Measurements from ENCODE around the gene ASH1L. TPM values are rescaled to one million over a fixed set of nuclear protein-coding genes. Genes with fewer than 3 reads are reported as not detected.

The ASH1L gene
- total and polyA plus RNA-seq, 2 experiments from 2014 or later = 23.6 to 24.7 TPM

GRCh38 chr1:155531624-155532023 is 31.0 kb downstream of the ASH1L start:
- Mint-ChIP-seq H3K9me3 (no peaks in the 10 kb centered on the region), H3K27ac (no peak overlapping the region), H3K4me1 (peaks cover 14% of the 10 kb centered on the region; the same call in 2 of the 3 replicates), H3K27me3 (ENCODE audit: insufficient read depth, low read depth, poor library complexity) (no peaks in the 10 kb centered on the region), H3K4me3 (no peak overlapping the region), H3K36me3 (ENCODE audit: low read depth) (peaks cover 3% of the 10 kb centered on the region; the same call in 2 of the 3 replicates)
- Histone ChIP-seq H3K9me2 (ENCODE audit: insufficient read depth) (no peaks in the 10 kb centered on the region), H3K4me2 (no peak overlapping the region), H4K20me1 (replicated peaks; ENCODE audit: insufficient read depth) (peaks cover 37% of the 10 kb centered on the region), H2AFZ (no peak overlapping the region), H3K4me1 (ENCODE audit: insufficient read depth) (peaks cover 7% of the 10 kb centered on the region), H3K4me3 (no peak overlapping the region), H3K79me2 (replicated peaks; ENCODE audit: insufficient read depth) (peaks cover 99% of the 10 kb centered on the region), H3K36me3 (ENCODE audit: insufficient read depth) (no peaks in the 10 kb centered on the region), H3F3A (replicated peaks; ENCODE audit: low read depth) (no peaks in the 10 kb centered on the region; the same call in 1 of the 2 replicates), H3K27ac (ENCODE audit: low read depth) (no peak overlapping the region), H3K27me3 (ENCODE audit: insufficient read depth) (no peaks in the 10 kb centered on the region)
- ATAC-seq (no peak), DNase-seq (ENCODE audit: low spot score) (no peak)
- TF ChIP-seq CREB1 (CRISPR knock-in tag; IDR thresholded peaks at IDR 0.05; ENCODE audit: low read depth) = no peak
- no peak for TF ChIP-seq CTCF (conservative IDR thresholded peaks at IDR 0.05; ENCODE audit: low read depth in 2 of 2)
- TF ChIP-seq ZNF331 (CRISPR knock-in tag; IDR thresholded peaks at IDR 0.05; ENCODE audit: low read depth) = no peak
- no peak for TF ChIP-seq EZH2phosphoT487 (IDR thresholded peaks at IDR 0.05; ENCODE audit: unreplicated experiment)
- no peak for TF ChIP-seq STAT1 (IDR thresholded peaks at IDR 0.05; ENCODE audit: unreplicated experiment)
- TF ChIP-seq REST (IDR thresholded peaks at IDR 0.05; ENCODE audit: unreplicated experiment) = no peak
- no peak for TF ChIP-seq POLR2AphosphoS5 (IDR thresholded peaks at IDR 0.05; ENCODE audit: low read depth)
- TF ChIP-seq NANOG (IDR thresholded peaks at IDR 0.05; ENCODE audit: borderline replicate concordance) = no peak
- TF ChIP-seq ZNF114 (CRISPR knock-in tag; IDR thresholded peaks at IDR 0.05) = no peak
- no peak for TF ChIP-seq ETS1 (IDR thresholded peaks at IDR 0.05)
- TF ChIP-seq ZNF462 (CRISPR knock-in tag; IDR thresholded peaks at IDR 0.05) = no peak

Data from GM23338 (cell line).